ENCODE measurements around the gene SIN3A.
A peak's percentile ranks its signal among the peaks of the same experiment; 100 is the strongest.
"Not testable (repeated sequence)": the region's sequence is repeated elsewhere in the genome, so short reads cannot be mapped to it uniquely, and the experiment has no call there.

SIN3A gene

GRCh38 chr15:75352186-75353080 is 99.1 kb downstream of the SIN3A start:
- DNase-seq: peak; percentile 4

GRCh38 chr15:75350601-75351361 is 100.7 kb downstream of the SIN3A start:
- DNase-seq: peak; percentile 29

GRCh38 chr15:75349851-75350588 is 101.5 kb downstream of the SIN3A start:
- DNase-seq: peak; percentile 90

- not testable (repeated sequence) for DNase-seq
Measured at GRCh38 chr15:75349351-75349669, 102.2 kb downstream of the SIN3A start.

GRCh38 chr15:75348562-75349350 is 102.7 kb downstream of the SIN3A start:
- DNase-seq: no peak

GRCh38 chr15:75348034-75348561 is 103.4 kb downstream of the SIN3A start:
- DNase-seq: no peak

GRCh38 chr15:75347222-75348033 is 104.1 kb downstream of the SIN3A start:
- DNase-seq: peak; percentile 26

GRCh38 chr15:75346796-75347221 is 104.7 kb downstream of the SIN3A start, which contains the start of gene NEIL1:
TSS of gene NEIL1 (plus strand) at chr15:75347039. CDS start at chr15:75348906, 1,867 bp downstream.
- no peak for DNase-seq

GRCh38 chr15:75343953-75344352 is 107.5 kb downstream of the SIN3A start:
- peak; percentile 61 for DNase-seq

GRCh38 chr15:75342221-75342620 is 109.3 kb downstream of the SIN3A start:
- no peak for DNase-seq

- DNase-seq: no peak
Measured at GRCh38 chr15:75339531-75340240, 111.8 kb downstream of the SIN3A start.

- DNase-seq: no peak
Measured at GRCh38 chr15:75338661-75339240, 112.7 kb downstream of the SIN3A start.

GRCh38 chr15:75335705-75336355 is 115.7 kb downstream of the SIN3A start, which contains the start of gene COMMD4:
TSS of gene COMMD4 (plus strand) at chr15:75336063. CDS start at chr15:75336090, 27 bp downstream.
- DNase-seq: peak; percentile 85

GRCh38 chr15:75335313-75335704 is 116.2 kb downstream of the SIN3A start:
- no peak for DNase-seq

- DNase-seq: not testable (repeated sequence)
Measured at GRCh38 chr15:75333654-75334419, 117.7 kb downstream of the SIN3A start.

- not testable (repeated sequence) for DNase-seq
Measured at GRCh38 chr15:75332093-75332492, 119.4 kb downstream of the SIN3A start.

GRCh38 chr15:75329571-75329970 is 121.9 kb downstream of the SIN3A start:
- no peak for DNase-seq

- no peak for DNase-seq
Measured at GRCh38 chr15:75328493-75329314, 122.8 kb downstream of the SIN3A start.

Data from MV-4-11 (cell line).